K562 (cell line): ENCODE measurements around the gene LENG9. TPM values are rescaled to one million over a fixed set of nuclear protein-coding genes. Genes with fewer than 3 reads are reported as not detected.
A peak's percentile ranks its signal among the peaks of the same experiment; 100 is the strongest.

ENCODE experiments used
- CHD2 ChIP-seq: IDR thresholded peaks from 2 replicates; pipeline ENCODE4 v1.6.1; 2011; ENCODE audit warnings: low read depth, low read length
- DPF2 ChIP-seq: fragments of 450-650 bp; IDR thresholded peaks from 2 replicates; pipeline ENCODE4 v1.6.1; 2016
- MTA2 ChIP-seq: fragments of 450-650 bp; IDR thresholded peaks from 2 replicates; pipeline ENCODE4 v1.6.1; 2016; ENCODE audit warnings: low read depth
- NRF1 ChIP-seq, 2 experiments: fragments of 450-650 bp; IDR thresholded peaks in 1 of 2; conservative IDR thresholded peaks in 1 of 2; 2 replicates each; pipeline ENCODE4 v1.6.1; 2014; ENCODE audit warnings: mild to moderate bottlenecking in 2 of 2
- PCBP2 ChIP-seq: fragments of 200-400 bp; formaldehyde crosslinking; IDR thresholded peaks from 2 replicates; pipeline ENCODE4 v1.6.1; 2018; ENCODE audit warnings: low read length, low read depth, mild to moderate bottlenecking, moderate library complexity; ENCODE audit not compliant: poor library complexity, severe bottlenecking
- PHF8 ChIP-seq: fragments of 200-600 bp; sonication (generic); IDR thresholded peaks from 2 replicates; pipeline ENCODE4 v1.6.1; 2012; ENCODE audit warnings: mixed run types, mild to moderate bottlenecking, inconsistent platforms, low read length, moderate library complexity, borderline replicate concordance
- RBM22 ChIP-seq: fragments of 200-400 bp; formaldehyde crosslinking; IDR thresholded peaks from 2 replicates; pipeline ENCODE4 v1.6.1; 2018; ENCODE audit warnings: low read length, low read depth; ENCODE audit not compliant: poor library complexity, severe bottlenecking
- SNRNP70 ChIP-seq: fragments of 200-400 bp; formaldehyde crosslinking; optimal IDR thresholded peaks from 2 replicates; pipeline ENCODE3; 2017; ENCODE audit warnings: low read depth, low read length
- TFAM ChIP-seq: fragments of 250-450 bp; sonication (Bioruptor Pico); conservative IDR thresholded peaks from 2 replicates; pipeline ENCODE4 v1.5.0; 2021; ENCODE audit warnings: mild to moderate bottlenecking, moderate library complexity
- ZFP30 ChIP-seq: fragments of 250-450 bp; sonication (Bioruptor Pico); IDR thresholded peaks from 2 replicates; pipeline ENCODE4 v1.8.0; 2022; ENCODE audit warnings: moderate library complexity, mild to moderate bottlenecking, inconsistent platforms, borderline replicate concordance
- ZNF124 ChIP-seq: sonication (generic); formaldehyde crosslinking; IDR thresholded peaks from 2 replicates; pipeline ENCODE4 v1.8.1; 2022; ENCODE audit warnings: missing genetic modification reagents
- ZNF431 ChIP-seq: sonication (generic); formaldehyde crosslinking; IDR thresholded peaks from 2 replicates; pipeline ENCODE4 v1.8.0; 2022; ENCODE audit warnings: mild to moderate bottlenecking, missing genetic modification reagents
- ZNF699 ChIP-seq: fragments of 250-450 bp; sonication (Bioruptor Pico); IDR thresholded peaks from 2 replicates; pipeline ENCODE4 v1.8.0; 2021; ENCODE audit warnings: mild to moderate bottlenecking, moderate library complexity; ENCODE audit not compliant: insufficient replicate concordance
- polyA plus RNA-seq, 8 experiments: library from polyadenylated mRNA; depleted of rRNA in 4 of 8; stranded (reverse) in 5 of 8; unstranded in 3 of 8; fragments of >200 nt; fragmentation: Nextera tagmentation in 2 of 8; fragmentation: Illumina TruSeq in 1 of 8; extraction: Ambion mirVana in 2 of 8; extraction: Trizol in 1 of 8; gene quantifications; 2 replicates each; pipeline versions ENCODE4 v1.2.1 to v1.2.3, GENCODE V29; 2011 to 2014; ENCODE audit warnings: inconsistent platforms in 1 of 8, missing spikeins in 1 of 8
- total RNA-seq, 7 experiments: library from RNA; depleted of rRNA in 6 of 7; stranded (reverse); fragments of >200 nt in 6 of 7; fragmentation: Illumina TruSeq in 2 of 7; extraction: Trizol in 2 of 7; gene quantifications; 2 replicates each; pipeline versions ENCODE4 v1.2.1 to v1.2.3, GENCODE V29; 2011 to 2021; ENCODE audit warnings: low replicate concordance in 1 of 7
- TF ChIP-seq, protein P1 (sequence below): IDR thresholded peaks from 2 replicates; pipeline ENCODE4 v1.6.1; 2012; ENCODE audit warnings: low read depth, low read length, improper control_type of control experiment, borderline replicate concordance
- TF ChIP-seq, protein P2 (sequence below), 2 experiments: fragments of 250-450 bp in 1 of 2; fragments of 450-650 bp in 1 of 2; sonication (Bioruptor Pico) in 1 of 2; IDR thresholded peaks; 2 replicates each; pipeline versions ENCODE4 v1.6.1 to v1.8.0; 2016 to 2021; ENCODE audit warnings: mild to moderate bottlenecking in 2 of 2, moderate library complexity in 2 of 2, missing compliant biosample characterization in 1 of 2, missing genetic modification characterization in 1 of 2
- TF ChIP-seq, protein P3 (sequence below): sonication (generic); formaldehyde crosslinking; IDR thresholded peaks from 2 replicates; pipeline ENCODE4 v1.8.0; 2022; ENCODE audit warnings: mild to moderate bottlenecking, missing genetic modification reagents

The LENG9 gene
- total and polyA plus RNA-seq, 9 of the 15 experiments (the other 6 are each of a cell fraction or from before 2014, with no cell fraction given), result 0.06 to 0.64 (median 0.33) TPM; not detected in 1

DNA sequence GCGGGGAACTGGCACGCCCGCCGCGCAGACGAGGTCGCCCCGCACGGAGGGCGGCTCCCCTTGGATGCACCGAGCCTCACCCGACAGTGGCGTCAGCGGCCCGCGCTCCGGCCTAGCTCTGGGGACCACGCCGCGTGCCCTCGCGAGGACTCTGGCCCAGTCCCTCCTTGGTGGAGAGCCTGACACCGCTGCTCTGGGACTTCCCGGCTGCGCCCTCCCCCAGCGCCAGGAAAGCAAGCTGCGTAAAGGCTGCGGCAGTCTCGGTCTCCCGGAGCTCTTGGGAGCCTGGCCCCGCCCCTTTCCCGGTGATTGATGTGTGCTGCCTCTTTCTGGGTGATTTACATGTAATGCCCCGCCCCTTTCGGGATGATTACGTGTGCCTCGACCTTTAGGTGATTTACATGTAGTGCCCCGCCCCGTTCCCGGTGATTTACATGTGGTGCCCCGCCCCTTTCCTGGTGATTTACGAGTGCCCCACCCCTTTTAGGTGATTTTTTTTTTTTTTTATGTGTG, at the start of gene LENG9 (continued):
- TF ChIP-seq, protein P1, sequence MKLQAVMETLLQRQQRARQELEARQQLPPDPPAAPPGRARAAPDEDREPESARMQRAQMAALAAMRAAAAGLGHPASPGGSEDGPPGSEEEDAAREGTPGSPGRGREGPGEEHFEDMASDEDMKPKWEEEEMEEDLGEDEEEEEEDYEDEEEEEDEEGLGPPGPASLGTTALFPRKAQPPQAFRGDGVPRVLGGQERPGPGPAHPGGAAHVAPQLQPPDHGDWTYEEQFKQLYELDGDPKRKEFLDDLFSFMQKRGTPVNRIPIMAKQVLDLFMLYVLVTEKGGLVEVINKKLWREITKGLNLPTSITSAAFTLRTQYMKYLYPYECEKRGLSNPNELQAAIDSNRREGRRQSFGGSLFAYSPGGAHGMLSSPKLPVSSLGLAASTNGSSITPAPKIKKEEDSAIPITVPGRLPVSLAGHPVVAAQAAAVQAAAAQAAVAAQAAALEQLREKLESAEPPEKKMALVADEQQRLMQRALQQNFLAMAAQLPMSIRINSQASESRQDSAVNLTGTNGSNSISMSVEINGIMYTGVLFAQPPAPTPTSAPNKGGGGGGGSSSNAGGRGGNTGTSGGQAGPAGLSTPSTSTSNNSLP, result 0 out of 2 replicates have a peak, but pooled peaks have one; percentile 8
- TF ChIP-seq ZNF124 (no peak), MTA2 (no peak), DPF2 (no peak), CHD2 (peak; percentile 66), PHF8 (peak; percentile 74; the same call in 1 of the 2 replicates), TFAM (CRISPR knock-in tag) (no peak), SNRNP70 (no peak), ZFP30 (CRISPR knock-in tag) (no peak), NRF1 (conservative IDR thresholded peaks at IDR 0.05 in 1 of 2, IDR thresholded peaks at IDR 0.05 in 1 of 2) (peak; percentile 77 to 81), ZNF699 (CRISPR knock-in tag) (no peak), PCBP2 (no peak), ZNF431 (CRISPR knock-in tag) (peak; percentile 10), RBM22 (no peak)
- TF ChIP-seq, protein P2, sequence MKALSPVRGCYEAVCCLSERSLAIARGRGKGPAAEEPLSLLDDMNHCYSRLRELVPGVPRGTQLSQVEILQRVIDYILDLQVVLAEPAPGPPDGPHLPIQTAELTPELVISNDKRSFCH (CRISPR knock-in tag; IDR thresholded peaks at IDR 0.05), result no peak
- TF ChIP-seq, protein P2 (tag; IDR thresholded peaks at IDR 0.05), result 0 out of 2 replicates have a peak, but pooled peaks have one; percentile 2
- TF ChIP-seq, protein P3, sequence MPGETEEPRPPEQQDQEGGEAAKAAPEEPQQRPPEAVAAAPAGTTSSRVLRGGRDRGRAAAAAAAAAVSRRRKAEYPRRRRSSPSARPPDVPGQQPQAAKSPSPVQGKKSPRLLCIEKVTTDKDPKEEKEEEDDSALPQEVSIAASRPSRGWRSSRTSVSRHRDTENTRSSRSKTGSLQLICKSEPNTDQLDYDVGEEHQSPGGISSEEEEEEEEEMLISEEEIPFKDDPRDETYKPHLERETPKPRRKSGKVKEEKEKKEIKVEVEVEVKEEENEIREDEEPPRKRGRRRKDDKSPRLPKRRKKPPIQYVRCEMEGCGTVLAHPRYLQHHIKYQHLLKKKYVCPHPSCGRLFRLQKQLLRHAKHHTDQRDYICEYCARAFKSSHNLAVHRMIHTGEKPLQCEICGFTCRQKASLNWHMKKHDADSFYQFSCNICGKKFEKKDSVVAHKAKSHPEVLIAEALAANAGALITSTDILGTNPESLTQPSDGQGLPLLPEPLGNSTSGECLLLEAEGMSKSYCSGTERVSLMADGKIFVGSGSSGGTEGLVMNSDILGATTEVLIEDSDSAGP, result no peak
